Liver (tissue), 9 donors: ENCODE measurements around the gene GSE1. TPM values are rescaled to one million over a fixed set of nuclear protein-coding genes. Genes with fewer than 3 reads are reported as not detected.

Experiments used
- DNase-seq: peaks from one replicate; pipeline ENCODE4 v3.0.0-alpha.2; 2017; ENCODE audit warnings: low spot score
- H3K27ac ChIP-seq, 2 donors: one replicate each; pipeline ENCODE4 v1.7.0; 2013; ENCODE audit warnings: inconsistent platforms in 2 of 2, low read length in 2 of 2, control low read depth in 1 of 2, low read depth in 1 of 2, mild to moderate bottlenecking in 1 of 2
- H3K27me3 ChIP-seq, 4 donors: one replicate each; pipeline versions ENCODE4 v1.6.1 to v1.7.0; 2013; ENCODE audit warnings: low read length in 3 of 4, inconsistent platforms in 1 of 4, mild to moderate bottlenecking in 1 of 4, moderate library complexity in 1 of 4; ENCODE audit not compliant: control insufficient read depth in 4 of 4, insufficient read depth in 4 of 4
- H3K36me3 ChIP-seq, 4 donors: one replicate each; pipeline versions ENCODE4 v1.6.1 to v1.7.0; 2013; ENCODE audit warnings: low read length in 3 of 4, mild to moderate bottlenecking in 3 of 4, low read depth in 1 of 4, moderate library complexity in 1 of 4; ENCODE audit not compliant: control insufficient read depth in 4 of 4, insufficient read depth in 3 of 4
- H3K4me1 ChIP-seq, 4 donors: one replicate each; pipeline versions ENCODE4 v1.6.1 to v1.7.0; 2013; ENCODE audit warnings: low read length in 3 of 4, mild to moderate bottlenecking in 3 of 4, moderate library complexity in 1 of 4; ENCODE audit not compliant: control insufficient read depth in 4 of 4, insufficient read depth in 4 of 4
- H3K4me3 ChIP-seq, 3 donors: one replicate each; pipeline versions ENCODE4 v1.6.1 to v1.7.0; 2013; ENCODE audit warnings: low read length in 3 of 3, control low read depth in 1 of 3, low read depth in 1 of 3, mild to moderate bottlenecking in 1 of 3
- H3K9ac ChIP-seq, 2 donors: one replicate each; pipeline ENCODE4 v1.7.0; 2013; ENCODE audit warnings: low read length in 2 of 2, mild to moderate bottlenecking in 2 of 2, moderate library complexity in 2 of 2, control low read depth in 1 of 2, low read depth in 1 of 2
- H3K9me3 ChIP-seq, 4 donors: one replicate each; pipeline versions ENCODE4 v1.6.1 to v1.7.0; 2013; ENCODE audit warnings: low read length in 3 of 4; ENCODE audit not compliant: control insufficient read depth in 4 of 4
- EGR1 ChIP-seq, 2 donors: IDR thresholded peaks; 2 replicates each; pipeline ENCODE4 v1.6.1; 2016 to 2018; ENCODE audit warnings: antibody characterized with exemption in 2 of 2, low read depth in 2 of 2
- FOXA2 ChIP-seq: IDR thresholded peaks from 2 replicates; pipeline ENCODE4 v1.6.1; 2016; ENCODE audit warnings: antibody characterized with exemption
- GABPA ChIP-seq, 2 donors: IDR thresholded peaks in 1 of 2; conservative IDR thresholded peaks in 1 of 2; 2 replicates each; pipeline ENCODE4 v1.6.1; 2016; ENCODE audit warnings: antibody characterized with exemption in 2 of 2, mild to moderate bottlenecking in 1 of 2, moderate library complexity in 1 of 2
- RAD21 ChIP-seq, 2 donors: IDR thresholded peaks; 2 replicates each; pipeline ENCODE4 v1.6.1; 2016; ENCODE audit warnings: antibody characterized with exemption in 2 of 2, mild to moderate bottlenecking in 2 of 2
- RXRA ChIP-seq, 2 donors: IDR thresholded peaks; 2 replicates each; pipeline ENCODE4 v1.6.1; 2017 to 2018; ENCODE audit warnings: antibody characterized with exemption in 2 of 2, mild to moderate bottlenecking in 1 of 2
- SP1 ChIP-seq: IDR thresholded peaks from 2 replicates; pipeline ENCODE4 v1.6.1; 2018; ENCODE audit warnings: antibody characterized with exemption, mild to moderate bottlenecking
- TAF1 ChIP-seq: conservative IDR thresholded peaks from 2 replicates; pipeline ENCODE4 v1.6.1; 2016; ENCODE audit warnings: antibody characterized with exemption, mild to moderate bottlenecking
- WGBS: extraction: QIAGEN DNeasy Blood & Tissue Kit; methylation state at CpG from one replicate; pipeline ENCODE4 v1.1.7; 2013; 5-methylcytosine and 5-hydroxymethylcytosine counted together
- polyA plus RNA-seq, 2 donors: library from polyadenylated mRNA; stranded (reverse) in 1 of 2; unstranded in 1 of 2; fragments of 200-250 nt in 1 of 2; fragments of >200 nt in 1 of 2; fragmentation: Nextera tagmentation in 1 of 2; extraction: Ambion mirVana in 1 of 2; gene quantifications; one replicate each; pipeline versions ENCODE4 v1.2.1 to v1.2.3, GENCODE V29; 2013 to 2015
- total RNA-seq, 2 donors: library from RNA; depleted of rRNA; stranded (reverse); fragments of >200 nt; gene quantifications; one replicate each; pipeline ENCODE4 v1.2.3, GENCODE V29; 2014
- TF ChIP-seq, protein P1 (sequence below): IDR thresholded peaks from 2 replicates; pipeline ENCODE4 v1.6.1; 2016; ENCODE audit warnings: antibody characterized with exemption
- TF ChIP-seq, protein P2 (sequence below): IDR thresholded peaks from 2 replicates; pipeline ENCODE4 v1.6.1; 2016; ENCODE audit warnings: antibody characterized with exemption, mild to moderate bottlenecking
- donor health status: healthy.
- donor health status: healthy.
- donor health status: healthy.
- donor health status: healthy.
- donor health status: healthy.

The GSE1 gene
- total and polyA plus RNA-seq, 4 donors: 9.9 to 37.7 (median 25.2) TPM

DNA sequence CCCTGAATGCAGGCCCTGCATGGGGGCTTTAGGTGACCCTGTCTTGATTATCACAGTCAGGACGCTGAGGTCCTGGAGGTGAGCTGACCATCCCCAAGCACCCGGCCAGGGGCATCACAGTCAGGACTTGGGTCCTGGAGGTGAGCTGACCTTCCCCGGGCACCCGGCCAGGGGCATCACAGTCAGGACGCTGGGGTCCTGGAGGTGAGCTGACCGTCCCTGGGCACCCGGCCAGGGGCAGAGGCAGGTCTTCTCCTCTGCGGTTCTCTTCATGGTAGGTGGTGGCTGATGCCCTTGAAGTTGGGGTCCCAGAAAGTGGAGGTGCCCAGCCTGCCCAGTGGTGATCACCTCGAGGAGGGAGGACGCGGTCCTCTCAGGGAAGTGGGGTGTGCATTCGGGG lies 36.2 kb upstream of the GSE1 start:
- no peak for DNase-seq
- H3K9ac ChIP-seq: no peak overlapping the region
- TF ChIP-seq, protein P1, sequence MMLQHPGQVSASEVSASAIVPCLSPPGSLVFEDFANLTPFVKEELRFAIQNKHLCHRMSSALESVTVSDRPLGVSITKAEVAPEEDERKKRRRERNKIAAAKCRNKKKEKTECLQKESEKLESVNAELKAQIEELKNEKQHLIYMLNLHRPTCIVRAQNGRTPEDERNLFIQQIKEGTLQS: no peak
- TF ChIP-seq TAF1 (no peak), EGR1 (IDR thresholded peaks at IDR 0.05; ENCODE audit: low read depth in 2 of 2) (no peak), RAD21 (IDR thresholded peaks at IDR 0.05) (no peak)
- TF ChIP-seq, protein P2, sequence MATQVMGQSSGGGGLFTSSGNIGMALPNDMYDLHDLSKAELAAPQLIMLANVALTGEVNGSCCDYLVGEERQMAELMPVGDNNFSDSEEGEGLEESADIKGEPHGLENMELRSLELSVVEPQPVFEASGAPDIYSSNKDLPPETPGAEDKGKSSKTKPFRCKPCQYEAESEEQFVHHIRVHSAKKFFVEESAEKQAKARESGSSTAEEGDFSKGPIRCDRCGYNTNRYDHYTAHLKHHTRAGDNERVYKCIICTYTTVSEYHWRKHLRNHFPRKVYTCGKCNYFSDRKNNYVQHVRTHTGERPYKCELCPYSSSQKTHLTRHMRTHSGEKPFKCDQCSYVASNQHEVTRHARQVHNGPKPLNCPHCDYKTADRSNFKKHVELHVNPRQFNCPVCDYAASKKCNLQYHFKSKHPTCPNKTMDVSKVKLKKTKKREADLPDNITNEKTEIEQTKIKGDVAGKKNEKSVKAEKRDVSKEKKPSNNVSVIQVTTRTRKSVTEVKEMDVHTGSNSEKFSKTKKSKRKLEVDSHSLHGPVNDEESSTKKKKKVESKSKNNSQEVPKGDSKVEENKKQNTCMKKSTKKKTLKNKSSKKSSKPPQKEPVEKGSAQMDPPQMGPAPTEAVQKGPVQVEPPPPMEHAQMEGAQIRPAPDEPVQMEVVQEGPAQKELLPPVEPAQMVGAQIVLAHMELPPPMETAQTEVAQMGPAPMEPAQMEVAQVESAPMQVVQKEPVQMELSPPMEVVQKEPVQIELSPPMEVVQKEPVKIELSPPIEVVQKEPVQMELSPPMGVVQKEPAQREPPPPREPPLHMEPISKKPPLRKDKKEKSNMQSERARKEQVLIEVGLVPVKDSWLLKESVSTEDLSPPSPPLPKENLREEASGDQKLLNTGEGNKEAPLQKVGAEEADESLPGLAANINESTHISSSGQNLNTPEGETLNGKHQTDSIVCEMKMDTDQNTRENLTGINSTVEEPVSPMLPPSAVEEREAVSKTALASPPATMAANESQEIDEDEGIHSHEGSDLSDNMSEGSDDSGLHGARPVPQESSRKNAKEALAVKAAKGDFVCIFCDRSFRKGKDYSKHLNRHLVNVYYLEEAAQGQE: no peak
- H3K36me3 ChIP-seq: no peaks in the 10 kb centered on the region
- no peaks in the 10 kb centered on the region for H3K9me3 ChIP-seq
- no peak overlapping the region for H3K27ac ChIP-seq
- H3K4me1 ChIP-seq: peaks cover 22 to 50% (median 37%) of the 10 kb centered on the region in 4 donors
- H3K4me3 ChIP-seq: no peak overlapping the region
- 66% methylated on average over 12 of the region's 12 CpGs for WGBS
- no peaks in the 10 kb centered on the region for H3K27me3 ChIP-seq

DNA sequence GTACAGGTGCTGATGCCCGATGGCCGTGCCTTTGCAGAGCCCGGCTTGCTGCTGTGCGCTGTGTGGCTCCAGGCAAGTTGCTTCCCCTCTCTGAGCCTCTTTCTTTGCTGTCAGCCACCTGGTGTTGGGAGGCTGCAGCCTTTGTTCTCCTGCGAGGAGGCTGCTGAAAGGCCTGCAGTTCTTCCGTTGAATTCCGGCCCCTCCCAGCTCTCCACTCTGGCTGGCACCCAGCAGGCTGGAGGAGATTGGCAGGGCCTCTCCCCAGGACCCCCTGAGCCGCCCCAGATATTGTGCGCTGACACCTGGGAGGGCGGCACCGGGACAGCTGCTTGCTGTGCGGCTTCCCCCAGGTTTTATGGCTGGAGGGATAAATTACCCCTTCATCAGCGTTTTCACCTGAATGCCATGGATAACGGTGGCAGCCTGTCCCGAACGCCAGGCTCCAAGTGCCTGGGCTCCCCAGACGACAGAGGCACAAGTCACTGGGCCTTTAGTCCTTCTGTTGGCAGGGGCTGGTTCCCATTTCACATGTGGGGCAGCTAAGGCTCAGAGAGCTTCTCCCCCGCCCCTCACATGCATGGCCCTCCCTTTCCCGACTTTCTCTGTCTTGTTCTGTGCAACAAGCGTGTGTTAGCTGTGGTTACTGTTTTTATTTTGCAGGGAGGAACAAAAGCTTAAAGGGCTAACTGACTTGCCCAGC lies 35.1 kb upstream of the GSE1 start:
- DNase-seq: no peak
- no peaks in the 10 kb centered on the region for H3K27me3 ChIP-seq
- H3K4me3 ChIP-seq: no peak overlapping the region
- 90% methylated on average over 20 of the region's 20 CpGs for WGBS
- no peak for TF ChIP-seq RAD21 (IDR thresholded peaks at IDR 0.05)
- TF ChIP-seq, protein P2: no peak
- no peak for TF ChIP-seq FOXA2
- TF ChIP-seq TAF1: no peak
- H3K36me3 ChIP-seq: no peaks in the 10 kb centered on the region
- no peaks in the 10 kb centered on the region for H3K9me3 ChIP-seq
- no peak overlapping the region for H3K9ac ChIP-seq
- no peak overlapping the region for H3K27ac ChIP-seq
- H3K4me1 ChIP-seq: peaks cover 22 to 47% (median 37%) of the 10 kb centered on the region in 4 donors

DNA sequence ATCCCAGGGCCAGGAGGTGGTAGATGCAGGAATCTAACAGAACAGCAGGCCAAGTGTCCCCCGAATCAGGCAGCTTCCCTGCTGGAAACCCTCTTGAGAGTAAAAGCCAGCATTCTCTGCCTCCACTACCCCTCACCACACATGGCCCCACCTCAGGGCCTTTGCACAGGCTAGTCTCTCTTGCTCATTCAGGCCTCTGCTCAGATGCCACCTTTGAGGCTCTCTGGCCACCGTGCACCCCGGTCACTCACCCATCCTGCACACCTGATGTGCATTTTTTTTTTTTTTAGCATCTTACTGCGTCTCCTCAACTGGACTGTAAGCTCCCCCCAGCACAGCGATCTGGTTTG lies 34.5 kb upstream of the GSE1 start:
- no peak overlapping the region for H3K9ac ChIP-seq
- TF ChIP-seq FOXA2 (no peak), SP1 (no peak), GABPA (IDR thresholded peaks at IDR 0.05 in 1 of 2, conservative IDR thresholded peaks at IDR 0.05 in 1 of 2) (no peak), RXRA (IDR thresholded peaks at IDR 0.05) (no peak)
- TF ChIP-seq, protein P1: no peak
- no peaks in the 10 kb centered on the region for H3K27me3 ChIP-seq
- DNase-seq: no peak
- no peak overlapping the region for H3K27ac ChIP-seq
- WGBS: 94% methylated on average over 5 of the region's 5 CpGs
- no peaks in the 10 kb centered on the region for H3K36me3 ChIP-seq
- peaks cover 22 to 46% (median 37%) of the 10 kb centered on the region in 4 donors for H3K4me1 ChIP-seq
- no peaks in the 10 kb centered on the region for H3K9me3 ChIP-seq
- no peak overlapping the region for H3K4me3 ChIP-seq
